ENCODE data around the gene RANGAP1.

RANGAP1 gene

GRCh38 chr22:41204066-41204465 is 81.9 kb downstream of the RANGAP1 start:
- DNase-seq: no peak

- no peak for DNase-seq
Measured at GRCh38 chr22:41203118-41203517, 82.9 kb downstream of the RANGAP1 start.

GRCh38 chr22:41201141-41201540 is 84.8 kb downstream of the RANGAP1 start:
- DNase-seq: no peak

- DNase-seq: peak in 5 of 51 donors; percentile 8 to 46 (median 18)
Measured at GRCh38 chr22:41198027-41198580, 87.9 kb downstream of the RANGAP1 start.

- peak; percentile 19 to 91 (median 76) for DNase-seq
Measured at GRCh38 chr22:41197038-41197972, 88.7 kb downstream of the RANGAP1 start.

All from hypothalamus (tissue), 51 donors.